GM23248 (cell line): ENCODE measurements around the gene CBLN1.

ENCODE experiments used
- EZH2 ChIP-seq: fragments of 200-600 bp; sonication (generic); IDR thresholded peaks from 2 replicates; pipeline ENCODE4 v1.6.1; 2018; ENCODE audit warnings: antibody characterized with exemption, mild to moderate bottlenecking; ENCODE audit not compliant: insufficient read depth, poor library complexity, severe bottlenecking
- EZH2phosphoT487 ChIP-seq: fragments of 200-600 bp; sonication (generic); IDR thresholded peaks from 2 replicates; pipeline ENCODE4 v1.6.1; 2018; ENCODE audit warnings: antibody characterized with exemption, moderate library complexity, mild to moderate bottlenecking, low read depth; ENCODE audit not compliant: insufficient read depth

DNA sequence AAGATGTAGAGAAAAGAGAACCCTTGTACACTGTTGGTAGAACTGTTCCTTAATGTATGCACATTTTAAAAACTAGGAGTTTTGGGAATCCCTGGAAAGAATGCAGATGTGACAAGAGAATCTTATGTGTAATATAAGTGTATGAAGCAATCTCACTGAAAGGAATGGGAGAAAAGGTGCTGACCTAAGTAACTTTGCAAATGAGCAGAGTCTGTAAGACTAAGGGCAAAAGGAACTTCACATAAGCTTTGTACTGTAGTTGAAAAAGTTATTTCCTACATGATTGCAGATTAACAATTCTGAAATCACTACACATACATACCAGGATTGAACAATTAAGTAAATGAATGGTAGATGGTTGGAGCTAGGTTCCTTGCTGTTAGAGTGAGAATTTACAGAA is 22.3 kb downstream of the CBLN1 start:
- no peak for TF ChIP-seq EZH2
- no peak for TF ChIP-seq EZH2phosphoT487
